Transverse colon (tissue), 4 donors: ENCODE measurements around the gene STK40.

Experiments used
- CTCF ChIP-seq, 5 experiments: fragments of 200-600 bp in 3 of 5; fragments of 450-650 bp in 2 of 5; sonication (generic) in 3 of 5; IDR thresholded peaks; 1 replicate in 2 of 5; 2 replicates in 3 of 5; pipeline ENCODE4 v1.5.1; 2016 to 2017; ENCODE audit warnings: antibody characterized with exemption in 5 of 5, inconsistent platforms in 3 of 5, mild to moderate bottlenecking in 2 of 5, moderate library complexity in 1 of 5
- POLR2A ChIP-seq: fragments of 450-650 bp; IDR thresholded peaks from one replicate; pipeline ENCODE4 v1.6.1; 2016; ENCODE audit warnings: antibody characterized with exemption, mild to moderate bottlenecking, moderate library complexity
- POLR2AphosphoS5 ChIP-seq, 3 donors: sonication (generic); formaldehyde crosslinking; IDR thresholded peaks; one replicate each; pipeline ENCODE4 v1.6.1; 2016; ENCODE audit warnings: antibody characterized with exemption in 3 of 3

DNA sequence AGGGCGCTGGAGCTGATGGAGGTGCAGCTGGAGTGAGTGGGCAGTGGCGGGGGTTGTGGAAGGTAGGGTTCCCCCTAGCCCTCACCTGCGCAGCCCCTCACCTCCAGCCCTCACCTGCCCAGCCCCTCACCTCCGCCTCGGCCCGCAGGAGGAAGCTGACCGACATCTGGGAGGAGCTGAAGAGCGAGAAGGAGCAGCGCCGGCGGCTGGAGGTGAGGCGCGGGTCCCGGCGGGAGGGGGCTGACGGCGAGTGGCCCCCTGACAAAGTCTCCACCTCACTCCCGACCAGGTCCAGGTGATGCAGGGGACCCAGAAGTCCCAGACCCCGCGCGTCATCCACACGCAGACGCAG is 65.0 kb downstream of the STK40 start:
- peak; percentile 9 for TF ChIP-seq POLR2A
- no peak for TF ChIP-seq CTCF (IDR thresholded peaks at IDR 0.05)
- TF ChIP-seq POLR2AphosphoS5 (IDR thresholded peaks at IDR 0.05): no peak
